Keratinocyte (primary cell): ENCODE measurements around the gene VOPP1. TPM values are rescaled to one million over a fixed set of nuclear protein-coding genes. Genes with fewer than 3 reads are reported as not detected.

Experiments
- DNase-seq: peaks from one replicate; pipeline ENCODE4 v3.0.0-alpha.2; 2011; ENCODE audit warnings: low read depth, missing footprints, low spot score
- FAIRE-seq: peaks from 2 replicates; lab custom pipeline; 2011; peaks lifted over from hg19 to GRCh38; lab: Jason Lieb, UNC
- H2AFZ ChIP-seq: 2 replicates; pipeline ENCODE4 v1.6.0; 2012; ENCODE audit warnings: low read length, control low read depth, inconsistent platforms; ENCODE audit not compliant: control insufficient read depth
- H3K27ac ChIP-seq: 2 replicates; pipeline ENCODE4 v1.5.1; 2011; ENCODE audit warnings: low read length; ENCODE audit not compliant: control insufficient read depth, insufficient read depth
- H3K27me3 ChIP-seq: 3 replicates; pipeline ENCODE4 v1.6.0; 2011; ENCODE audit warnings: low read length; ENCODE audit not compliant: control insufficient read depth, insufficient read depth; ENCODE audit errors: extremely low read depth
- H3K36me3 ChIP-seq, 2 experiments: 2 replicates in 1 of 2; 3 replicates in 1 of 2; pipeline ENCODE4 v1.5.1; 2011; ENCODE audit warnings: low read length in 2 of 2, mild to moderate bottlenecking in 1 of 2; ENCODE audit not compliant: control insufficient read depth in 2 of 2, insufficient read depth in 2 of 2; ENCODE audit errors: extremely low read depth in 1 of 2
- H3K4me1 ChIP-seq: 3 replicates; pipeline ENCODE4 v1.5.1; 2011; ENCODE audit warnings: low read length; ENCODE audit not compliant: control insufficient read depth, insufficient read depth; ENCODE audit errors: extremely low read depth
- H3K4me2 ChIP-seq: 3 replicates; pipeline ENCODE4 v1.6.0; 2011; ENCODE audit warnings: low read depth, low read length; ENCODE audit not compliant: control insufficient read depth, insufficient read depth; ENCODE audit errors: extremely low read depth
- H3K4me3 ChIP-seq, 3 experiments: fragments of 200-600 bp in 1 of 3; sonication (generic) in 1 of 3; 2 replicates in 2 of 3; 3 replicates in 1 of 3; pipeline ENCODE4 v1.5.1; 2011 to 2016; ENCODE audit warnings: low read length in 3 of 3, mild to moderate bottlenecking in 3 of 3, control low read depth in 2 of 3, inconsistent platforms in 1 of 3, low read depth in 1 of 3, mixed read lengths in 1 of 3, mixed run types in 1 of 3, moderate library complexity in 1 of 3; ENCODE audit not compliant: control insufficient read depth in 2 of 3, insufficient read depth in 2 of 3; ENCODE audit errors: extremely low read depth in 1 of 3
- H3K79me2 ChIP-seq: 2 replicates; pipeline ENCODE4 v1.6.0; 2012; ENCODE audit warnings: low read length; ENCODE audit not compliant: control insufficient read depth, insufficient read depth
- H3K9ac ChIP-seq: 3 replicates; pipeline ENCODE4 v1.6.0; 2011; ENCODE audit warnings: low read length; ENCODE audit not compliant: control insufficient read depth, insufficient read depth; ENCODE audit errors: extremely low read depth
- H3K9me1 ChIP-seq: 3 replicates; pipeline ENCODE4 v1.6.0; 2011; ENCODE audit warnings: low read length; ENCODE audit not compliant: control insufficient read depth, insufficient read depth; ENCODE audit errors: extremely low read depth
- H3K9me3 ChIP-seq: 2 replicates; pipeline ENCODE4 v1.5.1; 2012; ENCODE audit warnings: low read depth, low read length; ENCODE audit not compliant: control insufficient read depth
- H4K20me1 ChIP-seq: 3 replicates; pipeline ENCODE4 v1.6.0; 2011; ENCODE audit warnings: low read length; ENCODE audit not compliant: control insufficient read depth, insufficient read depth; ENCODE audit errors: extremely low read depth
- CTCF ChIP-seq, 3 experiments: IDR thresholded peaks in 1 of 3; conservative IDR thresholded peaks in 1 of 3; optimal IDR thresholded peaks in 1 of 3; 2 replicates in 2 of 3; 3 replicates in 1 of 3; pipeline versions ENCODE3 to v1.5.1; 2011; ENCODE audit warnings: low read length in 3 of 3, mild to moderate bottlenecking in 3 of 3, moderate library complexity in 2 of 3, control low read depth in 1 of 3, inconsistent platforms in 1 of 3; ENCODE audit not compliant: insufficient read depth in 2 of 3; ENCODE audit errors: extremely low read depth in 1 of 3
- EZH2 ChIP-seq: IDR thresholded peaks from one replicate; pipeline ENCODE4 v1.6.1; 2012; ENCODE audit warnings: inconsistent platforms, mild to moderate bottlenecking, low read length, moderate library complexity
- dilution Hi-C: fragments of 300-500 bp; cut with MboI; formaldehyde crosslinking; loops from one replicate; pipeline ENCODE4 v1.7.0; 2020; ENCODE audit warnings: low sequenced_read_pairs; ENCODE audit not compliant: extremely low pct_ligation_motif_present
- polyA plus RNA-seq, 5 experiments: library from polyadenylated mRNA; depleted of rRNA in 3 of 5; stranded (reverse) in 3 of 5; stranded (forward) in 1 of 5; unstranded in 1 of 5; fragments of >200 nt; gene quantifications; 1 replicate in 1 of 5; 2 replicates in 3 of 5; 3 replicates in 1 of 5; pipeline versions ENCODE4 v1.2.1 to v1.2.3, GENCODE V29; 2011 to 2012; ENCODE audit warnings: missing spikeins in 2 of 5, low read depth in 1 of 5, low replicate concordance in 1 of 5

Gene VOPP1
- polyA plus RNA-seq, 1 donor (not counting 4 experiments of a cell fraction or from before 2014, with no cell fraction given), result 49.2 TPM

GRCh38 chr7:55593172-55593514, 20.8 kb upstream of the VOPP1 start:
- Histone ChIP-seq H3K4me2 (no peak overlapping the region), H3K9me3 (no peaks in the 10 kb centered on the region), H3K9me1 (no peaks in the 10 kb centered on the region), H3K27ac (no peak overlapping the region), H3K4me3 (no peak overlapping the region), H4K20me1 (no peaks in the 10 kb centered on the region), H2AFZ (no peak overlapping the region), H3K9ac (no peak overlapping the region), H3K27me3 (peaks cover 20% of the 10 kb centered on the region), H3K36me3 (no peaks in the 10 kb centered on the region), H3K79me2 (no peaks in the 10 kb centered on the region), H3K4me1 (no peaks in the 10 kb centered on the region)
- no peak for DNase-seq
- no peak for FAIRE-seq
- TF ChIP-seq EZH2 (no peak), CTCF (optimal IDR thresholded peaks at IDR 0.05 in 1 of 3, IDR thresholded peaks at IDR 0.05 in 1 of 3, conservative IDR thresholded peaks at IDR 0.05 in 1 of 3; ENCODE audit: extremely low read depth in 1 of 3, insufficient read depth in 2 of 3, low read length in 3 of 3) (no peak)
- dilution Hi-C loops, result no loop called here

GRCh38 chr7:55592492-55592891, 20.2 kb upstream of the VOPP1 start:
- Histone ChIP-seq H3K36me3 (no peaks in the 10 kb centered on the region), H3K9me1 (no peaks in the 10 kb centered on the region), H3K4me2 (no peak overlapping the region), H3K9ac (no peak overlapping the region), H3K79me2 (no peaks in the 10 kb centered on the region), H2AFZ (no peak overlapping the region), H3K27ac (no peak overlapping the region), H3K4me1 (no peaks in the 10 kb centered on the region), H4K20me1 (no peaks in the 10 kb centered on the region), H3K27me3 (peaks cover 24% of the 10 kb centered on the region), H3K9me3 (no peaks in the 10 kb centered on the region), H3K4me3 (no peak overlapping the region)
- FAIRE-seq (no peak), DNase-seq (no peak)
- no peak for TF ChIP-seq EZH2
- dilution Hi-C loops, result no loop called here

GRCh38 chr7:55591282-55591931, 19.1 kb upstream of the VOPP1 start:
- H3K4me2 ChIP-seq, result no peak overlapping the region
- TF ChIP-seq CTCF (optimal IDR thresholded peaks at IDR 0.05 in 1 of 3, IDR thresholded peaks at IDR 0.05 in 1 of 3, conservative IDR thresholded peaks at IDR 0.05 in 1 of 3; ENCODE audit: extremely low read depth in 1 of 3, insufficient read depth in 2 of 3, low read length in 3 of 3) (no peak), EZH2 (no peak)
- dilution Hi-C loops, result no loop called here

More at GRCh38 chr7:55591282-55591931, 19.1 kb upstream of the VOPP1 start:
- Histone ChIP-seq H3K9me1 (no peaks in the 10 kb centered on the region), H3K9ac (no peak overlapping the region), H3K27ac (no peak overlapping the region), H3K4me1 (no peaks in the 10 kb centered on the region), H3K27me3 (peaks cover 31% of the 10 kb centered on the region), H3K4me3 (no peak overlapping the region), H3K9me3 (no peaks in the 10 kb centered on the region), H3K79me2 (no peaks in the 10 kb centered on the region), H2AFZ (no peak overlapping the region), H4K20me1 (no peaks in the 10 kb centered on the region), H3K36me3 (no peaks in the 10 kb centered on the region)
- FAIRE-seq (no peak), DNase-seq (no peak)
